HEK293 (cell line): ENCODE measurements around the gene PCLAF.
A peak's percentile ranks its signal among the peaks of the same experiment; 100 is the strongest.

Experiments
- GLI4 ChIP-seq: fragments of 450-650 bp; formaldehyde crosslinking; IDR thresholded peaks from 2 replicates; pipeline ENCODE4 v1.5.1; 2016; ENCODE audit warnings: missing biosample characterization, missing genetic modification characterization
- GLIS1 ChIP-seq: fragments of 450-650 bp; formaldehyde crosslinking; IDR thresholded peaks from 2 replicates; pipeline ENCODE4 v1.5.1; 2016; ENCODE audit warnings: missing biosample characterization, missing genetic modification characterization
- IKZF3 ChIP-seq: fragments of 450-650 bp; IDR thresholded peaks from 2 replicates; pipeline ENCODE4 v1.5.0; 2018; ENCODE audit warnings: missing biosample characterization, mild to moderate bottlenecking, missing genetic modification characterization, moderate library complexity
- KLF17 ChIP-seq: fragments of 450-650 bp; formaldehyde crosslinking; IDR thresholded peaks from 2 replicates; pipeline ENCODE4 v1.5.1; 2016; ENCODE audit warnings: missing biosample characterization, missing genetic modification characterization
- KLF7 ChIP-seq: fragments of 450-650 bp; formaldehyde crosslinking; IDR thresholded peaks from 2 replicates; pipeline ENCODE4 v1.5.1; 2016; ENCODE audit warnings: missing biosample characterization, missing genetic modification characterization, borderline replicate concordance
- KLF9 ChIP-seq: fragments of 450-650 bp; formaldehyde crosslinking; IDR thresholded peaks from 2 replicates; pipeline ENCODE4 v1.5.1; 2016; ENCODE audit warnings: missing biosample characterization, missing genetic modification characterization, low read depth
- OVOL3 ChIP-seq: fragments of 450-650 bp; formaldehyde crosslinking; IDR thresholded peaks from 2 replicates; pipeline ENCODE4 v1.5.1; 2016; ENCODE audit warnings: missing biosample characterization, missing genetic modification characterization
- PBX3 ChIP-seq: sonication (generic); formaldehyde crosslinking; IDR thresholded peaks from 2 replicates; pipeline ENCODE4 v1.8.1; 2022; ENCODE audit warnings: mild to moderate bottlenecking, moderate library complexity, missing genetic modification reagents
- ZBTB21 ChIP-seq: fragments of 450-650 bp; formaldehyde crosslinking; IDR thresholded peaks from 2 replicates; pipeline ENCODE4 v1.5.1; 2017; ENCODE audit warnings: missing biosample characterization, missing genetic modification characterization
- ZBTB26 ChIP-seq: fragments of 450-650 bp; formaldehyde crosslinking; optimal IDR thresholded peaks from 2 replicates; pipeline ENCODE3; 2016; ENCODE audit warnings: missing biosample characterization, mild to moderate bottlenecking, missing genetic modification characterization
- ZBTB49 ChIP-seq: fragments of 450-650 bp; formaldehyde crosslinking; IDR thresholded peaks from 2 replicates; pipeline ENCODE4 v1.5.1; 2016; ENCODE audit warnings: missing biosample characterization, missing genetic modification characterization, low read depth
- ZBTB7A ChIP-seq: fragments of 450-650 bp; formaldehyde crosslinking; IDR thresholded peaks from 2 replicates; pipeline ENCODE4 v1.5.1; 2016; ENCODE audit warnings: low read depth, missing biosample characterization, missing genetic modification characterization
- ZEB2 ChIP-seq: fragments of 450-650 bp; formaldehyde crosslinking; IDR thresholded peaks from 2 replicates; pipeline ENCODE4 v1.5.1; 2016; ENCODE audit warnings: missing biosample characterization, missing genetic modification characterization
- ZFP37 ChIP-seq: fragments of 450-650 bp; formaldehyde crosslinking; IDR thresholded peaks from 2 replicates; pipeline ENCODE4 v1.5.1; 2016; ENCODE audit warnings: missing biosample characterization, missing genetic modification characterization
- ZNF121 ChIP-seq: fragments of 450-650 bp; formaldehyde crosslinking; IDR thresholded peaks from 2 replicates; pipeline ENCODE4 v1.5.1; 2016; ENCODE audit warnings: missing biosample characterization, missing genetic modification characterization
- ZNF138 ChIP-seq: fragments of 450-650 bp; formaldehyde crosslinking; IDR thresholded peaks from 2 replicates; pipeline ENCODE4 v1.5.1; 2016; ENCODE audit warnings: missing biosample characterization, missing genetic modification characterization, borderline replicate concordance
- ZNF23 ChIP-seq: fragments of 450-650 bp; formaldehyde crosslinking; IDR thresholded peaks from 2 replicates; pipeline ENCODE4 v1.5.1; 2016; ENCODE audit warnings: missing biosample characterization, missing genetic modification characterization, borderline replicate concordance
- ZNF239 ChIP-seq: fragments of 450-650 bp; formaldehyde crosslinking; IDR thresholded peaks from 2 replicates; pipeline ENCODE4 v1.5.1; 2016; ENCODE audit warnings: missing biosample characterization, missing genetic modification characterization
- ZNF335 ChIP-seq: fragments of 450-650 bp; formaldehyde crosslinking; conservative IDR thresholded peaks from 2 replicates; pipeline ENCODE4 v1.5.1; 2016; ENCODE audit warnings: missing biosample characterization, missing genetic modification characterization
- ZNF391 ChIP-seq: fragments of 450-650 bp; formaldehyde crosslinking; IDR thresholded peaks from 2 replicates; pipeline ENCODE4 v1.5.1; 2016; ENCODE audit warnings: low read depth, missing biosample characterization, missing genetic modification characterization, borderline replicate concordance
- ZNF510 ChIP-seq: fragments of 450-650 bp; formaldehyde crosslinking; IDR thresholded peaks from 2 replicates; pipeline ENCODE4 v1.5.1; 2018; ENCODE audit warnings: mild to moderate bottlenecking, missing genetic modification characterization, missing biosample characterization; ENCODE audit not compliant: insufficient replicate concordance
- ZNF549 ChIP-seq: fragments of 450-650 bp; IDR thresholded peaks from 2 replicates; pipeline ENCODE4 v1.5.1; 2018; ENCODE audit warnings: missing biosample characterization, missing genetic modification characterization, mild to moderate bottlenecking, inconsistent platforms, moderate library complexity
- ZNF560 ChIP-seq: fragments of 450-650 bp; formaldehyde crosslinking; IDR thresholded peaks from 2 replicates; pipeline ENCODE4 v1.5.1; 2017; ENCODE audit warnings: missing biosample characterization, missing genetic modification characterization, borderline replicate concordance
- ZNF610 ChIP-seq: fragments of 450-650 bp; formaldehyde crosslinking; IDR thresholded peaks from 2 replicates; pipeline ENCODE4 v1.5.1; 2016; ENCODE audit warnings: missing biosample characterization, missing genetic modification characterization, borderline replicate concordance
- ZNF654 ChIP-seq: fragments of 450-650 bp; formaldehyde crosslinking; IDR thresholded peaks from 2 replicates; pipeline ENCODE4 v1.5.1; 2016; ENCODE audit warnings: low read depth, missing biosample characterization, missing genetic modification characterization
- ZNF658 ChIP-seq: fragments of 450-650 bp; formaldehyde crosslinking; IDR thresholded peaks from 2 replicates; pipeline ENCODE4; 2016; ENCODE audit warnings: missing biosample characterization, missing genetic modification characterization
- ZNF660 ChIP-seq: fragments of 450-650 bp; IDR thresholded peaks from 2 replicates; pipeline ENCODE4 v1.5.1; 2018; ENCODE audit warnings: missing biosample characterization, mild to moderate bottlenecking, missing genetic modification characterization
- ZNF704 ChIP-seq: fragments of 450-650 bp; formaldehyde crosslinking; IDR thresholded peaks from 2 replicates; pipeline ENCODE4 v1.5.1; 2016; ENCODE audit warnings: missing biosample characterization, missing genetic modification characterization
- ZNF76 ChIP-seq: fragments of 450-650 bp; formaldehyde crosslinking; IDR thresholded peaks from 2 replicates; pipeline ENCODE4; 2016; ENCODE audit warnings: low read depth, missing biosample characterization, missing genetic modification characterization, borderline replicate concordance
- ZNF791 ChIP-seq: fragments of 450-650 bp; formaldehyde crosslinking; IDR thresholded peaks from 2 replicates; pipeline ENCODE4 v1.5.1; 2016; ENCODE audit warnings: missing biosample characterization, missing genetic modification characterization
- ZNF830 ChIP-seq: fragments of 450-650 bp; IDR thresholded peaks from 2 replicates; pipeline ENCODE4 v1.5.0; 2018; ENCODE audit warnings: missing biosample characterization, missing genetic modification characterization, low read depth, mild to moderate bottlenecking, moderate library complexity
- ZNF843 ChIP-seq: fragments of 450-650 bp; formaldehyde crosslinking; IDR thresholded peaks from 2 replicates; pipeline ENCODE4 v1.5.1; 2016; ENCODE audit warnings: missing biosample characterization, missing genetic modification characterization
- ZSCAN4 ChIP-seq: fragments of 450-650 bp; formaldehyde crosslinking; IDR thresholded peaks from 2 replicates; pipeline ENCODE4 v1.5.1; 2017; ENCODE audit warnings: missing biosample characterization, missing genetic modification characterization

PCLAF gene

GRCh38 chr15:64355944-64356709 is 25.1 kb downstream of the PCLAF start, which contains the start of gene CSNK1G1 (continued):
- TF ChIP-seq ZSCAN4 (no peak), ZNF791 (tag by site-specific recombination) (no peak), ZNF239 (tag by site-specific recombination) (no peak), KLF9 (tag by site-specific recombination) (peak; percentile 80), ZNF121 (tag by site-specific recombination) (no peak), ZNF830 (tag by site-specific recombination) (no peak), ZNF23 (no peak), ZNF510 (no peak), PBX3 (CRISPR knock-in tag) (no peak), GLIS1 (tag by site-specific recombination) (peak; percentile 69), ZNF610 (tag by site-specific recombination) (no peak), GLI4 (no peak), ZFP37 (tag by site-specific recombination) (no peak), ZNF843 (tag by site-specific recombination) (no peak), ZBTB26 (tag by site-specific recombination) (peak; percentile 22), ZBTB49 (no peak), ZNF391 (tag by site-specific recombination) (no peak), ZNF76 (tag by site-specific recombination) (no peak), ZBTB21 (no peak), ZNF654 (tag by site-specific recombination) (peak; percentile 62), ZNF704 (tag by site-specific recombination) (no peak), ZNF138 (tag by site-specific recombination) (no peak), ZNF549 (tag by site-specific recombination) (no peak), ZNF335 (tag by site-specific recombination) (peak; percentile 81), ZEB2 (tag by site-specific recombination) (no peak; the same call in none of the 2 replicates), KLF17 (peak; percentile 48; the same call in 1 of the 2 replicates), ZNF560 (tag by site-specific recombination) (no peak), IKZF3 (tag by site-specific recombination) (peak; percentile 86), OVOL3 (tag by site-specific recombination) (no peak), KLF7 (tag by site-specific recombination) (peak; percentile 50; the same call in 1 of the 2 replicates), ZNF658 (no peak), ZNF660 (tag by site-specific recombination) (0 out of 2 replicates have a peak, but pooled peaks have one; percentile 38), ZBTB7A (no peak)
